Spleen (tissue), 7 donors: Measurements from ENCODE around the gene AKR7A3.

Experiments used
- CTCF ChIP-seq, 11 experiments: fragments of 200-600 bp in 7 of 11; fragments of 450-650 bp in 4 of 11; sonication (generic) in 4 of 11; IDR thresholded peaks in 8 of 11; conservative IDR thresholded peaks in 3 of 11; 1 replicate in 7 of 11; 2 replicates in 4 of 11; pipeline versions ENCODE4 v1.4.0 to v1.8.0; 2016 to 2021; ENCODE audit warnings: antibody characterized with exemption in 11 of 11, inconsistent platforms in 4 of 11, mild to moderate bottlenecking in 1 of 11
- POLR2A ChIP-seq, 3 donors: fragments of 450-650 bp; IDR thresholded peaks; one replicate each; pipeline ENCODE4 v1.5.1; 2017; ENCODE audit warnings: antibody characterized with exemption in 3 of 3, mild to moderate bottlenecking in 1 of 3
- POLR2AphosphoS5 ChIP-seq, 3 donors: sonication (generic); formaldehyde crosslinking; IDR thresholded peaks; one replicate each; pipeline ENCODE4 v1.5.1; 2017; ENCODE audit warnings: antibody characterized with exemption in 3 of 3
- donor health status: DM: no; HTN: no; CAD: no; lungs with moderate emphysema.
- donor health status: DM: no; HTN: no; CAD: no.
- donor health status: DM: no; HTN: no; CAD: no.

GRCh38 chr1:19250629-19251304, 37.8 kb downstream of the AKR7A3 start:
- TF ChIP-seq CTCF (IDR thresholded peaks at IDR 0.05 in 8 of 11, conservative IDR thresholded peaks at IDR 0.05 in 3 of 11): no peak
- no peak for TF ChIP-seq POLR2AphosphoS5 (IDR thresholded peaks at IDR 0.05)
- no peak for TF ChIP-seq POLR2A (IDR thresholded peaks at IDR 0.05)
